ENCODE results near the gene SPACA6. TPM values are rescaled to one million over a fixed set of nuclear protein-coding genes. Genes with fewer than 3 reads are reported as not detected.

The SPACA6 gene
- total RNA-seq, 1 experiment from 2014 or later = 4.1 TPM

DNA sequence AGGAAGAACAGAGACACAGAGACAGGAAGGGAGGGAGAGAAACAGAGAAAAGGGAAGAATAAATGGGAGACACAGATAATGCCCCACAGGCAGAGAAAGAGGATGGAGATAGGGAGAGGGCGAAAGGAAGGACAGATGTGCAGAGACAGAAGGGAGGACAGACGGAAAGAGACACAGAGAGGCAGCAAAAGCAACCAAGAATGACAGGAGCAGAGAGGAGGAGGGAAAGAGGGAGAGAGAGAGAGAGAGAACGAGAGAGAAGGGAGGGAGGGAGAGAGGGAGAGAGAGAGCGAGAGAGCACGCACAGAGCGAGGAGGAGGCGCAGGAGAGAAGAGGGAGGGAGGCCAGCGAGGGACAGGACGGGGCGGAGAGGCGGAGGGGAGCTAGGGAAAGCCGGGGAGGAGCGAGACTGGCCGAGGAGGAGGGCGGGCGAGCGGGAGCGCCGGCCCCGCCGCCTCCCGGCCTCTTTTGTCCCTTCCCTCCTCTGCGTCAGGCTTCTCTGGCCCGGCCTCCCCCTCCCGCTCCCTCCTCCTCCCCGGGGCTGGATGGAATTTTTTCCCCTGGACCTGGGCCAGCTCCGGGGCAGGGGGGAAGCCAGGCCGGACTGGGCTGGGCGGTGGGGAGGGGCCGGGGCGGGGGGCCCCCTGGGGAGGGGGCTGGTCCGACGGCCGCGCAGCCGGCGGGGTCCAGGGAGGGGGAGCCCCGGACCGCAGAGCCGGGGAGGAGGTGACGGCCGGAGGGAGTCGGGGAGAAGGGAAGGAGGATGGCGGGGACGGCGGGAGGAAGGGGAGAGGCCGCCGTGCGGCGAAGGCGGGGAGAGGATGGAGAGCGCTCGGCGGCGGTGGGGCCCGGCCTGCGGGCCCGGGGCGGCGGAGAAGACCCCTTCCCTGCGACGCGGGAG, 4.2 kb upstream of the SPACA6 start:
- DNase-seq (ENCODE audit: low read depth) = peak; percentile 95

DNA sequence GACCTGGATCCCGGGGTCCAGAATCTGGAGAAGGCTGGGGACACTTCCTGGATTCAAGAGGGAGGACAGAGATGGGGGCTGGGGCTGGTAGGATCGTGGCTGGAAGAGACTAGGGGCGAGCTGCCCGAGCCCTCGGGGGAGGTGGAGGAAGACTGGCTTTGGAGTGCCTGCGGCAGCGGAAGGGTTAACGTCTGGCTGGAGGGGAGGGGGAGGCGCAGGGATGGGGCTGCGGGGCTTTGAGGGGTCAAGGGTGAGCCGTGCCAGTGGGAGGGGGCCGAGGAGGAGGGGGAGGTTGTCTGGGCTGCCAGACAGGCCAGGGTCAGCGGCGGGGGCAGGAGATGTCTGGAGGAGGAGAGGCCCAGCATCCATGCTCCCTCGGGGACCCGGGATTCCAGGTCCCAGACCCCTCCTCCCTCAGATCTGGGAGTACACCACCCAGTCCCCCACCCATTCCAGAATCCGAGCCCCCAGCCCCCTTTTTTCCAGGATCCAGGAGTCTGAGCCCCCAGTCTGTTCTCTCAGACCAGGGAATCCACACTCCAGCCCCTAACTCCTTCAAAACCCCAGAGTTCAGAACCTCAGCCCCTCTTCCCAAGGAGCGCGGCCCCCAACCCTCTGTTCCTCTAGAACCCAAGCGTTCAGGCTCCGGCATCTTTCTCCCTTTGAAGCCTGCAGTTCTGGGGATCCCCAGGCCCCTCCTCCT, 3.2 kb upstream of the SPACA6 start:
- peak; percentile 40 for DNase-seq (ENCODE audit: low read depth)

DNA sequence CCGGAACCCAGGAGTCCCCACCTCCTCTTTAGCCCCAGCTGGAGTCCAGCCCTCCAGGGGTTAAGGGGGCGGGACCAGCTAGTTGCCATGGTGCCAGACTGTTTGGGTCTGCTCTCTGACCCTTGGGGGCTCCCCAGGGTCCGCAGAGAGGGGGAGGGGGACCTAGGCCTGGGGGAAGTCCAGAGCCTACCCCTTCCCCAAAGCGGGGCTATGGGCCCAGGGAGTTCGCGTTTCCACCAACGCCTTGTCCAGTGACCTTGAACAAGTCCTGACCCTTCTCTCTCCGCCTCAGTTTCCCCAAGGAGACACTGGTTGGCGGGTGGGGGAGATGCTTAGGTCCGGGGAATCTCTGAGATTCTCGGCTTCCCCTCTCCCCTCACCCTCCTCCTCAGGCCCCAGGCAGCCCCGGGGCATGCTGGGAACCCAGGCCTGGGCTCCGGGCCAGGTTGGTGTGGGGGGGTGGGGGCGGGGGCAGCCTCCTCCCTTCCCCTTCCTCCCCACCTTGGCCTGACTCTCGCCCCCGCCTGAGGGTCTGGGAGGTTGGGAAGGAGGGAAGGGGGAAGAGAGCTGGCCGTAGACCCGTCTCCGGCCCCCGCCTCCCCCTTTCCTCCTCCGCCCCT, 2.6 kb upstream of the SPACA6 start:
- peak; percentile 60 for DNase-seq (ENCODE audit: low read depth)

DNA sequence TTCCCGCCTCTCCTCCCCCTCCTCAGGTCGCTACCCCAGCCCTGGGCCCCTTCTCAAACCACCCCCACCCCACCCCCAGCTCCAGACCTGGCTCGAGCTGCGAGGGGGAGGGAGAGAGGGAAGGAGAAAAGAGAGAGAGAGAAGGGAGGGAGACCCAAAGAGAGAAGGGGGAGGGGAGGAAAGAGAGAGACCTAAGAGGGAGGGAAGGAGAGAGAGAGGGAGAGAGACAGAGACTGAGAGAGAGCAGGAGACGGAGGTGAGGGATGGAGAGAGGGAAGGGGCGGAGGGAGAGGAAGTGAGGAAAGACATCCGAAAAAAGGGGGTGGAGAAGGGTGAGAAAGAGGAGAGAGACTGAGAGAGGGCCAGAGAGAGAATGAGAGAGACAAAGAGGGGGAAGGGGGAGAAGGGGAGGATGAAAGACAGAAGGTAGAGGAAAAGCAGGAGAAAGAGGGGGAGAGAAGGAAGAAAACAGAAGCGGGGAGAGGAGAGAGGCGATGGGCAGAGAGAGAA, 2.0 kb upstream of the SPACA6 start:
- DNase-seq (ENCODE audit: low read depth) = no peak

DNA sequence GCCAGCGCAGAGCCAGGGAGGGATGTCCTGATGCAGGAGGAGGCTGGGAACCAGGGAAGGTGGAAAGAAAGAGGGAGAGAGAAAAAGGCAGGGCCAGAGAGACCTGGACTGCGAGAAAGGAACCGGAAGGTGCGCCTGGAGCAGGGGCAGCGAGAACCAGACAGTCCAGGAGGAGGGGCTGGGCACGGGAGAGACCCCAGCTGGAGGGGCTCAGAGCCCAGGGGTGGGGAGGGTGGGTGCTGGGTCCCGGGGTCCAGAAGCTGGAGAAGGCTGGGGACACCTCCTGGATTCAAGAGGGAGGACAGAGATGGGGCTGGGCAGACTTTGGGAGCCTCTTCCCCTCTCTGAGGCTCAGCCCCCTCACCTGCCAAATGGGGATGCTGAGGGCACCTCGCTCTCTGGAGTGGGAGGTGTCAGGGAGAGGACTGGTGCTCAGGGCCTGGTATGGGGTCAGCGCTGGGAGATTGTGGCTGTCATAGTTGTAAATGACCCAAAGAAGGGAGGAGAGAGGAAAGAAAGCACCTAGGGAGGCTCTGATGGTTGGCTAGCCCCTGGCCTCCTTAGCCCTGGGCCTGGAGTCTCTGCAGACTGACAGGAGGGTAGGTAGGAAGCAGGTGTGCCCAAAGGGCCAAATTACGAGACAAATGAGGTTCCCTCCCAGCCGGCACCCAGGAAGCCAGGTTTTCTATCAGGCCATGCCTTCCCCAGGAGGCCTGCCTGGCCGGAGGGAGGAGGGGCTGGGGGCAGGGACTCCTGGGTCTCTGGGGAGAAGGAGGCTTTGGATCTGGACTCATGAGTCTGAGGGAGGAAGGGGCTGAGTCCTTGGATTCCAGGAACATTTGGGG, 1.3 kb upstream of the SPACA6 start:
- no peak for DNase-seq (ENCODE audit: low read depth)

DNA sequence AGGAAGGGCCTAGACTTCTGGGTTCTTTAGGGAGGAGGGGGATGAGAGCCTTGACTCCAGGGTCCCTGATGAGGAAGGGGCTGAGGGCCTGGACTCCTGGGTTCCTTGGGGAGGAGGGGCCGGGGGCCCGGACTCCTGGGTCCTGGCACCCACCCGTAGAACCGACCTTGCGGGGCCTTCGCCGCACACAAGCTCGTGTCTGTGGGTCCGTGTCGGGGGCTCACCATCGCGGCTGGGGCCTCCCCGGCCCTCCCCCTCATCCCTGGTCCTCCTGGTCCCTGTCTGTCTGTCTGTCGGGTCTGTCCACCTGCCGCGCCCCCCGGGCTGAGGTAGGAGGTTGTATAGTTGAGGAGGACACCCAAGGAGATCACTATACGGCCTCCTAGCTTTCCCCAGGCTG, 662 bp upstream of the SPACA6 start:
- DNase-seq (ENCODE audit: low read depth) = no peak

DNA sequence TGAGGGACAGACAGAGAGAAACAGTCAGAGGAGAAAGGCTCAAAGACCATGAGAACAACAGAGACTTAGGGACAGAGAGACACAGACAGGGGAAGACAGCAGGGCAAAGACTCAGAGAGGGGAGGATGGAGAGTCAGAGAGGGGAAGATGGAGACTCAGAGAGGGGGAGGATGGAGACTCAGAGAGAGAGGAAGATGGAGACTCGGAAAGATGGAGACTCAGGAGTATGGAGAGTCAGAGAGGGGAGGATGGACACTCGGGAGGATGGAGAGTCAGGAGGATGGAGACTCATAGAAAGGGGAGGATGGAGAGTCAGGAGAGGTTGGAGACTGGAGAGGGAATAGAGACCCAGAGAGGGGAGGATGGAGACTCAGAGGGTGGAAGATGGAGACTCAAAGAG, 689 bp downstream of the SPACA6 start:
- no peak for DNase-seq (ENCODE audit: low read depth)

DNA sequence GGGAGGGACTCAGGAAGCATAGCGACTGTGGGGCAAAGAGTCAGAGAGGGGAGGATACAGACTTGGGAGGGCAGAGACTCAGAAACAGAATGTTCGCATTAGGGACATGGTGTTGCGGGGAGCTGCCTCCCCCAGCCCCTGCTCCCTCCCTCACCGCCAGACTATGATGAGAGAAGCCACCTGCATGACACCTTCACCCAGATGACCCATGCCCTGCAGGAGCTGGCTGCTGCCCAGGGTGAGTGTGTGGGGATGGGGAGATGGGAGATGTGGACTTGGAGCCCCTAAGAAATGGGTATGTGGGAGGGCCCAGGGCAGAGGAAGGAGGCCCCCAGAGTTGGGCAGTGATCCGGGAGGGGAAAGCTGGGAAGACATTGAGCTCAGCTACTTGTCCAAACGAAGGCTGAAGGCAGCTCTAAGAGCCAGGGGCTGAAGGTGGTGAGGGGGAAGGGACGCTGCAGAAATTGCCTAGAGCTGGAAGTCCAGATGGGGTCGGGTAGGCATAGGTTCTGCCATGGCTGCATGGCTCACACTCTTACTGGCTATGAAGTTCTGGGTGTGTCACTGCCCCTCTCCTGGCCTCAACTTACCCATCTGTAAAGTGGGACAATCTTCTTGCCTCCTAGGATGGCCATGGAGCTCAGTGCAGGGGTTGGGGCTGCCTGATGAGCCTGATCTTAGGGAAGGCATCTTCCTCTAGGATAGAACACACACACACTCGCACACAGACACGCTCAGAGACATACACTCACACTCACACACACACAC, 1.4 kb downstream of the SPACA6 start:
- DNase-seq (ENCODE audit: low read depth) = no peak

DNA sequence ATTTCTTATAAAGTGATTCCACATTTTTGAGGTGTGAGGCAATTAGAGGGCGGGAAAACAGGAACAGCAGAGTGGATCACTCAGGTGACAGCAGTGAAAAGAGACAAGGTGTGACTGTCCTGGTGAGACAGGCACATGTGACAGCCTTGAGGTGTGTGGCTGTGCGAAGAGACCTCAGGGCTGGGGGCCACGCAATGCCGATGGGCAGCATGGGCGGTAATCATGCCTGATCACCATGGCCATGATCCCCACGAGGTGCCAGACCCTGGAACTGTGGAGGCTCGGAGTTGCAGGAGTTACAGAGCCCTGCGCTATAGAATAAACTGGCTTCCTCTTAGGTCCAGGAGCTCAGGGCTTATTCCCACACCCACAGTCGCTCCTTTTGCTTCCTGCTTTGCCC, 2.0 kb downstream of the SPACA6 start:
- no peak for DNase-seq (ENCODE audit: low read depth)

DNA sequence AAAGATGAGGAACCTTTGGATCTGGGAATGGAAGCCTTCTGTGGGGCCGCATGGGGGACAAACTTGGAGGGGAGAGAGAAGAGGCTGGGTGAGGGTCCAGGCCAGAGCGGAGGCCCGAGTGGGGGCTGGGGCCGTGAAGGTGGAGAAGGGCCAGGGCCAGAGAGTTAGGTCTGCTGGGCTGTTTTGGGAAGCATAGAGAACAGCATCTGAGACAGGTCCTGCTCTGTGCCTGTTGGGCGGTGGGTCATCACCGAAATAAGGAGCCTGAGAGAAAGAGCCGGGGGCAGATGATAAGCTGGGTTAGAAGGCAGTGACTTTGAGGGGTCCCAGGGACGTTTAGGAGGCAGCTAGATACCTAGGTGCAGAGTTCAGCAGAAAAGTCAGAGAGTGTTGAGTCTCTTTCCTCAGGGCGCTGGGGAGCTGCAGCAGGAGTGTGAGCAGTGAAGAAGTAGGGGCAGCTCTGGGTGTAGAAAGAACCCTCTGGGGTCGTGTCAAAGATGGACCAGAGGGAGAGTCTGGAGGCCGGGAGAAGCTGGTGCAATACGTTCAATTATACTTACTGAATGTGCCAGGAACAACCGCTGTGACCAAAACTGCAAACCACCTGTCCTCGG, 2.7 kb downstream of the SPACA6 start:
- DNase-seq (ENCODE audit: low read depth) = no peak

DNA sequence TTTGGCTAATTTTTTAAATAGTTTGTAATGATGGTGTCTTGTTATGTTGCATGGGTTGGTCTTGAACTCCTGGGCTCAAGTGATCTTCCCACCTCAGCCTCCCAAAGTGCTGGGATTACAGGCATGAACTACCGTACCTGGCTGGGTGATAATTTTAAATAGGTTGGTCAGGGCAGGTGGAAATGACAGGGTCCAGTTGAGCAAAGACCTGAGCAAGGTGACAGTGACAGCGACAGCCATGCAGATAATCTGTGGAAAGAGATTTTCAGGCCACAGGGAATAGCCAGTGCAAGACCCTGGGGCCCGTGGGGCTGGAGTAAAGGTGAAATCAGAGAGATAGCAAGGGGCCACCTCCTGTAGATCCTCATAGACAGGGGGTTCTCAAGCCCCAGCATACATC, 3.5 kb downstream of the SPACA6 start:
- no peak for DNase-seq (ENCODE audit: low read depth)

DNA sequence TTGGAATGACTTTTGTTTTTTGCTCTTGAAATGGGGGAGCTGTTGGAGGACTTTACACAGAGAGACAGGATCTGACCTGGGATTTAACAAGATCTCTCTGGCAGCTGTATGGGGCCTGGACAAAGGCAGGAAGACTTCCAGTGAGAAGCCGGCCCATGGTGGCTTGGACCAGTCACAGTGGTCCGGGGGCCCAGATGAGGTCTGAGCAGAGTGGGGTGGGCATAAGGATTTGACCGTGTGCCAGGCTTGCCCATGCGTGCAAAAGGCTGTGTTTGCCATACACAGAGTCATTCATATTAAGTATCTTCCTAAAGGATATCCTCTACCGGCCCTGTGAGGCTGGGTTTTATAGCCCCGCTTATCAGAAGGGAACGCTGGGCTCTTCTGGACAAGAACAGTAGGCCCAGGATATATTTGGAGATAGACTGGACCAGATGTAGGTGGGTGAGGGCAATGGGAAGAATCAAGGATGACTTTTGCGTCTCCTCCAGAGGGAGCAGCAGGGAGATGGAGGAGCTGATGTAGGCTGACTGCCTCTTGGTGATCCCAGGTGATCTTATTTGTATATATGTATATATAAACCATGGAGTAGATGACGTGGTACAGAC, 4.1 kb downstream of the SPACA6 start:
- no peak for DNase-seq (ENCODE audit: low read depth)

DNA sequence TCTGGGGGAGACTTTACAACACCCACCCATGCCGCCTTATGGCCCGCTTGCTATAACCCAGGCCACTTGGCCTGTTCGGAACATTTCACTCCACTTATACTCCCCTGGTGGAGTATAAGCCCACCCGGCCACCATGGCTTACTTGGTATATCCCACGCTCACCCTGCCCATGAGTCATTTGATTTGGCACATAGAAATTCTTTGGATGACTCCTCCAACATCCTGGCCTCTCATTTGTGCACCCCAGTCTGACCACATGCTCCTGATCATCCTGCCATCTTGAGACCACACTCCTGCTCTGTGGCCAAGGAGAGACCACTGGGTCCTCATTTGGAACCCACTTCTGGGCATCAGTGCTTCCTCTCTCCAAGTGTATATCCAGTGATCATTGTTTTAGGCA, 5.2 kb downstream of the SPACA6 start:
- DNase-seq (ENCODE audit: low read depth) = peak; percentile 51

DNA sequence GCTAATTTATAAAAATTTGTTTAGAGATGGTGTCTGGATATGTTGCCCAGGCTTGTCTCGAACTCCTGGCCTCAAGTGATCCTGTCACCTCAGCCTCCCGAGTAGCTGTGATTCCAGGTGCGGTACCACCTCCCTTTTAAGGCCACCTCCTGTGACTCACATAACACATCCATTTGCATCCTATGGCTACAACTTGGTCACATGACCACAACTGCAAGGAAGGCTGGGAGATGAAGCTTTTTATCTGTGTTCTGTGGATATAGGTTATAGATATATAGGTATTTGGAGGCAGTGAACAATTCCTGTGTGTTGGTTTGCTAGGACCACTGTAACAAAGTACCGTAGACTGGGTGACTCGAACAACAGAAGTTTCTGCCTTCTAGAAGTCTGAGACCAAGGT, 6.0 kb downstream of the SPACA6 start:
- DNase-seq (ENCODE audit: low read depth) = no peak

DNA sequence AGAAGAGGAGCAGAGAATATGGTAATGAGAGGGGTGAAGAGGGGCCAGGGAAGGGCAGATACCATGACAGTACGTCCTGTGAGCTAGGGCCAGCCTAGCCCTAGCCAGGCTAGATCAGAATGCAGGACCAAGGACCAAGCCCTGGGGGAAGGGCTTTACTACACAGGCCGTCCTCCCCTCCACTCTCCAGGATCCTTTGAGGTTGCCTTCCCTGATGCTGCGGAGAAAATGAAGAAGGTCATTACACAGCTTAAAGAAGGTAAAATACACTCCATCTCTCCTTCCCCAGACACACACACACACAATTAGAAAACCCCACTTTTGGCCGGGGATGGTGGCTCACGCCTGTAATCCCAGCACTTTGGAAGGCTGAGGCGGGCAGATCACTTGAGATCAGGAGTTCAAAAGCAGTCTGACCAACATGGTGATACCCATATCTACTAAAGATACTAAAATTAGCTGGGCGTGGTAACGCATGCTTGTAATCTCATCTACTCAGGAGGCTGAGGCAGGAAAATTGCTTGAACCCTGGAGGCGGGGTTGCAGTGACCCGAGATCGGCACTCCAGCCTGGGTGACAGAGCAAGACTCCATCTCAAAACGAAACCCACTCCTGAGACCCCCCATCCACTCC, 8.5 kb downstream of the SPACA6 start:
- DNase-seq (ENCODE audit: low read depth) = no peak

DNA sequence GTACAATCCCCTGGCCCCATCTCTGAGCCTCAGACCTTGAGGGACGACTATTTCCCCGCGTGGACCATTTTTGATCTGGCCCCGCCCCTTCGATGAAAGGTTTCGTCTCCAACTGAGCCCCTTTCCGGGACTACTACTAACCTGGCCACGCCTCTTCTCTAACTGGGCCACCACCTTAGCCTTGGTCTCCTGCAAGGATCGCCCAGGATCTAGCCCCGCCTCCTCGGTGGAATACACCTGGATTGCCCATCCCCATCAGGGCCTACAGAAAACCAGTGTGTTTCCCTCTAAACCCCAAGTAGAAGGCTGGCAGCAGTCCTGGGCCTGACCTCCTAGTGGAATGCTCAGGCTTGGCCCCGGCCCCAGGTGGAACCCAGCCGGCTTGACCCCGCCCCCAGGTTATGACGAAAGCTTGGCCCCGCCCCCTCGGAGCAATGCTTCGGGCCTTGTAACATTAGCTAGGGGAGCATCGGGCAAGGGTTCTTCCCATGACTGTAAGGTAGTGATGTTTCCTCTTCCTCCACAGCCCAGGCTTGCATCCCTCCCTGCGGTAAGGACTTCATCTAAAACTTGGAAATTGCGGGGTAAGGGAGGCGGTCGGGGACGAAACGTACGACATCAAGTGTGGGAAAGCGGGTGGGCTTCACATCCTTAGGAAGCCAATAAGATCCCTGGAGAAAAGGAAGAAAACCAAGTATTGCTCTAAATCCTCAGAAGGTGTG, 9.1 kb downstream of the SPACA6 start:
- DNase-seq (ENCODE audit: low read depth) = no peak

DNA sequence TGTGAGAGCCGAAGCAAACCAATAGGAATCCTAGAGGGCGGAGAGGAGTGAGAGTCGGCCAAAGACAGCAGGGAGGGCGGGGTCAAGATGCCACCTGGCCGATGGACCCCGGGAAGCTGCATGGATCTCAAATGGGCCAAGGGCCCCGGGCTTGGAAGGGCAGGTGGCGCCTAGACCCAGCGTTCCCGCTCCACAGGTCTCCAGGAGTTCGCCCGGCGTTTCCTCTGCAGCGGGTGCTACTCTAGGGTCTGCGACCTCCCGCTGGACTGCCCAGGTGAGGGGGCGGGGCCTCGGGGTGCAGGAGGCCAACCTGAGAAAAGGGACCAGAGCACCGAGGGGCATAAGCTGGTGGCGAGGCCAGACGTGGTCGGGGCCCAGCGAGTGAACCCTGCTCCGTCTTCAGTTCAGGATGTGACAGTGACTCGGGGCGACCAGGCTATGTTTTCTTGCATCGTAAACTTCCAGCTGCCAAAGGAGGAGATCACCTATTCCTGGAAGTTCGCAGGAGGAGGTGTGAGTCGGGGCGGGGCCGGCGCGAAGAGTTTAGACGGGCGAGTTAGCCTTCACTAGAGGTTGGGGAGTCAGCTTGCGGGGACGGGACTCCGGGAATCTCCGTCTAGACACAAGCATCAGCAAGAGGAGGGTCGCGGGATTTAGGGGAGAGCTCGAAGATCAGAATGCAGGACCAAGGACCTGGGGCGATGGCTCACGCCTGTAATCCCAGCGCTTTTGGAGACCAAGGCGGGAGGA, 9.9 kb downstream of the SPACA6 start:
- no peak for DNase-seq (ENCODE audit: low read depth)

Data from M059J (cell line).